ENCODE measurements around the gene C11orf68. TPM values are rescaled to one million over a fixed set of nuclear protein-coding genes. Genes with fewer than 3 reads are reported as not detected.

C11orf68 gene
- polyA plus RNA-seq, 3 donors: 21.8 to 31.5 (median 22.8) TPM

DNA sequence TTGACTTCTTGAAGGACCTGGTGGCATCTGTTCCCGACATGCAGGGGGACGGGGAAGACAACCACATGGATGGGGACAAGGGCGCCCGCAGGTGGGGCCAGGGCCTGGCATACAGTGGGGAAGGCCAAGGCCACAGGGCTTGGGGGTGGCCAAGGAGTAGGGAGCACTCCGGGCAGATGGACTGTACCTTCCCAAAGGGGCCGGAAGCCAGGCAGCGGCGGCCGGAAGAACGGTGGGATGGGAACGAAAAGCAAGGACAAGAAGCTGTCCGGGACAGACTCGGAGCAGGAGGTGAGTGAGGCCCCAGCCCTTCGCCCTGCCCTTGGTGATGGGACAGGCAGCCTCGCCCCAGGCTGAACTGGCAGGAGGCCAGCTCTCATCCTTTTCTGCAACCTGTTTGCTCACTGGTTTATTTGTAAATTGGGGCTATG is 1.5 kb upstream of the C11orf68 start:
- Histone ChIP-seq H3K79me2 (ENCODE audit: insufficient read depth, low read length) (peaks cover 38% of the 10 kb centered on the region), H3K27ac (ENCODE audit: low read depth in 1 of 2, low read length in 2 of 2) (no peak overlapping the region), H3K9me3 (replicated peaks in 1 of 2; ENCODE audit: control insufficient read depth in 1 of 2, insufficient read depth in 1 of 2, low read length in 2 of 2) (no peaks in the 10 kb centered on the region), H3K36me3 (replicated peaks in 1 of 2; ENCODE audit: control insufficient read depth in 1 of 2, insufficient read depth in 2 of 2, low read length in 2 of 2) (peaks cover 12 to 28% of the 10 kb centered on the region in 2 donors), H3K4me2 (replicated peaks; ENCODE audit: extremely low read depth, low read length, poor library complexity, severe bottlenecking) (peak overlapping the region; percentile 94), H3K4me1 (ENCODE audit: control insufficient read depth in 1 of 2, insufficient read depth in 2 of 2, low read length in 2 of 2) (peaks cover 45 to 53% of the 10 kb centered on the region in 2 donors), H3K9ac (ENCODE audit: insufficient read depth, low read length, poor library complexity, severe bottlenecking) (peak overlapping the region; percentile 77), H2AFZ (ENCODE audit: insufficient read depth, low read depth, low read length, poor library complexity, severe bottlenecking) (no peak overlapping the region), H3K4me3 (replicated peaks in 1 of 3; ENCODE audit: low read depth in 2 of 3, low read length in 3 of 3) (peak overlapping the region; percentile 74 to 93 (median 91)), H4K20me1 (ENCODE audit: insufficient read depth, low read length) (peaks cover 2% of the 10 kb centered on the region), H3K27me3 (ENCODE audit: control insufficient read depth in 2 of 2, insufficient read depth in 2 of 2, low read length in 2 of 2) (no peaks in the 10 kb centered on the region)
- Mint-ChIP-seq H3K4me3 (peak overlapping the region; percentile 89 to 95), H3K27me3 (ENCODE audit: low read depth in 3 of 3) (peaks cover 0 to 2% (median 0%) of the 10 kb centered on the region in 3 donors), H3K4me1 (peaks cover 45% of the 10 kb centered on the region), H3K9me3 (no peaks in the 10 kb centered on the region), H3K36me3 (peaks cover 32 to 36% of the 10 kb centered on the region in 2 donors), H3K27ac (peak overlapping the region in 1 of 7 donors; percentile 61)
- DNase-seq: no peak
- TF ChIP-seq CTCF (IDR thresholded peaks at IDR 0.05): no peak
- intact Hi-C loops (cut with micrococcal nuclease): loop anchor here in 1 of 2 donors (5.0 kb wide), 2 partner anchors 33 to 42 kb away; partner anchors contain the start of genes FIBP and SART1
- 64% methylated on average over 11 of the region's 15 CpGs for WGBS (ENCODE audit: insufficient coverage)

DNA sequence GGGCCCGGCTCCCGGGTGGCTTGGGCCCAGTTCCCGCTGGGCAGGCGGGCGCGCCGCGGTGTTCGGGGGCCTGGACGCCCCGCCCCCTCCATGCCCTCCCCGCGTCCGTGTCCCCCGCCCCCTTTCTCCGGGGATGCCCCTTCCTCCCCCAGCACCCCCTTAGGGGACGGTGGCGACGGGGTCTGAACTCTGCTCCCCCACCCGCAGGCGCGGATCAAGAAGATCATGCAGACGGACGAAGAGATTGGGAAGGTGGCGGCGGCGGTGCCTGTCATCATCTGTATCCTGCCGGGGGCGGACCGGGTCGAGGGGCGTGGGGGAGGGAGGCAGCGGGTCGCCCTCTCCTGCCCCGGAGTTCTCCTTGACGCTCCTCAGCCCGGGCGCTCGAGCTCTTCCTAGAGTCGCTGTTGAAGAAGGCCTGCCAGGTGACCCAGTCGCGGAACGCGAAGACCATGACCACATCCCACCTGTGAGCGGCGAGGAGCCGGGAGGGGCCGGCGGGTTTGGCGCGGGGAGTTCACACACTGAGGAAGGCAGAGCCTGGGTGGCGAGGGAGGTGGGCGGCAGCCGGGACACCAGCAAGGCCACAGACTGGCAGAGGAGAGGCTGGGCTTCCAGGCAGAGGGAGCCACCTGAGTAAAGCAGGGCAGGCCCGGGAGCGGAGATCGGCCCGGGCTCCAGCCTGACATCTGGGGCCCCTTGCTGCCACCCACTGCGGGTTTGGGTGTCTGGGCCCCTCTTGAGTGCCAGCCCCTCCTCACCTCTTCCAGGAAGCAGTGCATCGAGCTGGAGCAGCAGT is 910 bp upstream of the C11orf68 start:
- H3K27ac ChIP-seq (ENCODE audit: low read depth in 1 of 2, low read length in 2 of 2): peak overlapping the region in 1 of 2 donors; percentile 78
- no peaks in the 10 kb centered on the region for H3K9me3 ChIP-seq (replicated peaks in 1 of 2; ENCODE audit: control insufficient read depth in 1 of 2, insufficient read depth in 1 of 2, low read length in 2 of 2)
- H3K36me3 ChIP-seq (replicated peaks in 1 of 2; ENCODE audit: control insufficient read depth in 1 of 2, insufficient read depth in 2 of 2, low read length in 2 of 2): peaks cover 12 to 26% of the 10 kb centered on the region in 2 donors
- Mint-ChIP-seq H3K4me1 (peaks cover 51% of the 10 kb centered on the region), H3K4me3 (peak overlapping the region; percentile 89 to 95), H3K27me3 (ENCODE audit: low read depth in 3 of 3) (peaks cover 0 to 2% (median 0%) of the 10 kb centered on the region in 3 donors), H3K27ac (peak overlapping the region in 6 of 7 donors; percentile 61 to 90 (median 81)), H3K36me3 (peaks cover 30 to 35% of the 10 kb centered on the region in 2 donors), H3K9me3 (no peaks in the 10 kb centered on the region)
- H2AFZ ChIP-seq (ENCODE audit: insufficient read depth, low read depth, low read length, poor library complexity, severe bottlenecking): peak overlapping the region; percentile 82
- H4K20me1 ChIP-seq (ENCODE audit: insufficient read depth, low read length): peaks cover 9% of the 10 kb centered on the region
- H3K9ac ChIP-seq (ENCODE audit: insufficient read depth, low read length, poor library complexity, severe bottlenecking): peak overlapping the region; percentile 77
- DNase-seq: no peak
- peak overlapping the region; percentile 74 to 93 (median 91) for H3K4me3 ChIP-seq (replicated peaks in 1 of 3; ENCODE audit: low read depth in 2 of 3, low read length in 3 of 3)
- peaks cover 51 to 59% of the 10 kb centered on the region in 2 donors for H3K4me1 ChIP-seq (ENCODE audit: control insufficient read depth in 1 of 2, insufficient read depth in 2 of 2, low read length in 2 of 2)
- intact Hi-C loops (cut with micrococcal nuclease): loop anchor here (1.0 to 5.0 kb wide), 4 partner anchors 19 to 43 kb away; partner anchors contain the start of genes SART1 (in 2 of the 2), FIBP (in 1 of the 2) and FOSL1 (in 1 of the 2)
- H3K27me3 ChIP-seq (ENCODE audit: control insufficient read depth in 2 of 2, insufficient read depth in 2 of 2, low read length in 2 of 2): no peaks in the 10 kb centered on the region
- H3K4me2 ChIP-seq (replicated peaks; ENCODE audit: extremely low read depth, low read length, poor library complexity, severe bottlenecking): peak overlapping the region; percentile 94
- no peak for TF ChIP-seq CTCF (IDR thresholded peaks at IDR 0.05)
- H3K79me2 ChIP-seq (ENCODE audit: insufficient read depth, low read length): peaks cover 38% of the 10 kb centered on the region
- under 1% methylated on average over 42 of the region's 60 CpGs for WGBS (ENCODE audit: insufficient coverage)

All from CD14-positive monocyte (primary cell).